Upper lobe of left lung (tissue), 6 donors: Measurements from ENCODE around the gene GREB1L. TPM values are rescaled to one million over a fixed set of nuclear protein-coding genes. Genes with fewer than 3 reads are reported as not detected.

ENCODE experiments used
- ATAC-seq, 2 donors: fragments of 200-7000 bp; cut with Tn5 transposase; one replicate each; pipeline ENCODE4 v1.9.1; 2022; ENCODE audit warnings: mild to moderate bottlenecking in 2 of 2, moderate library complexity in 2 of 2; ENCODE audit not compliant: low FRiP score in 2 of 2
- DNase-seq, 2 donors: peaks; one replicate each; pipeline ENCODE4 v3.0.0-alpha.2; 2019 to 2020
- H3K27ac ChIP-seq, 4 donors: fragments of 200-600 bp; sonication (generic); one replicate each; pipeline ENCODE4 v1.5.1; 2016 to 2019
- H3K27me3 ChIP-seq, 4 donors: fragments of 200-600 bp; sonication (generic); one replicate each; pipeline ENCODE4 v1.5.1; 2017 to 2019
- H3K36me3 ChIP-seq, 4 donors: fragments of 200-600 bp; sonication (generic); one replicate each; pipeline ENCODE4 v1.5.1; 2016 to 2019
- H3K4me1 ChIP-seq, 4 donors: fragments of 200-600 bp; sonication (generic); one replicate each; pipeline ENCODE4 v1.5.1; 2018 to 2019
- H3K4me3 ChIP-seq, 4 donors: fragments of 200-600 bp; sonication (generic); one replicate each; pipeline ENCODE4 v1.5.1; 2017 to 2019; ENCODE audit warnings: mild to moderate bottlenecking in 2 of 4, moderate library complexity in 1 of 4
- H3K9me3 ChIP-seq, 4 donors: fragments of 200-600 bp; sonication (generic); one replicate each; pipeline ENCODE4 v1.5.1; 2018 to 2019
- EP300 ChIP-seq, 4 donors: sonication (generic); formaldehyde crosslinking; IDR thresholded peaks; one replicate each; pipeline ENCODE4 v1.5.1; 2017; ENCODE audit warnings: antibody characterized with exemption in 4 of 4, control low read depth in 2 of 4
- POLR2A ChIP-seq, 4 donors: fragments of 450-650 bp; IDR thresholded peaks; one replicate each; pipeline ENCODE4 v1.5.1; 2016 to 2017; ENCODE audit warnings: antibody characterized with exemption in 4 of 4, mild to moderate bottlenecking in 2 of 4
- POLR2AphosphoS5 ChIP-seq, 2 donors: sonication (generic); formaldehyde crosslinking; IDR thresholded peaks; one replicate each; pipeline ENCODE4 v1.5.1; 2017; ENCODE audit warnings: antibody characterized with exemption in 2 of 2
- WGBS, 2 donors: methylation state at CpG; one replicate each; pipeline ENCODE4 v1.1.5; 2017 to 2018; 5-methylcytosine and 5-hydroxymethylcytosine counted together
- total RNA-seq, 6 donors: library from RNA; depleted of rRNA in 4 of 6; stranded (reverse); fragments of >200 nt in 4 of 6; gene quantifications; one replicate each; pipeline versions ENCODE4 v1.1.0 to v1.2.1, GENCODE V29; 2016 to 2021
- TF ChIP-seq, protein P1 (sequence below), 6 experiments: fragments of 450-650 bp in 4 of 6; fragments of 200-600 bp in 2 of 6; sonication (generic) in 2 of 6; IDR thresholded peaks; one replicate each; pipeline ENCODE4 v1.5.1; 2016 to 2019; ENCODE audit warnings: antibody characterized with exemption in 6 of 6
- donor health status: DM: no; HTN: no; CAD: no; lungs with moderate emphysema.
- donor health status: DM: no; HTN: yes; CAD: no; lungs with severe emphysema.

Gene GREB1L
- total RNA-seq, 6 donors from 2014 or later, result under 0.01 to 2.0 (median 0.44) TPM

DNA sequence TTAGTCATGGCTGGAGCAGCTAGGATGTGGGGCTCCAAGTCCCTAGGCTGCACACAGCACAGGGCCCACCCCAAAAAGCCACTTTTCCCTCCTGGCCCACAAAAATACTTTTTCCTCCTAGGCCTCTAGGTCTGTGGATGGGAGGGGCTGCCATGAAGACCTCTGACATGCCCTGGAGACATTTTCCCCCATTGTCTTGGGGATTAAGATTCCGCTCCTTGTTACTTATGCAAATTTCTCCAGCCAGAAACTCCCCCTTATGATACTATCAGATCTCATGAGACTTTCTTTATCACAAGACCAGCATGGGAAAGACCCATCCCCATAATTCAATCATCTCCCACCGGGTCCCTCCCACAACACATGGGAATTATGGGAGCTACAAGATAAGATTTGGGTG, 232.6 kb downstream of the GREB1L start:
- no peak for TF ChIP-seq EP300 (IDR thresholded peaks at IDR 0.05)
- TF ChIP-seq POLR2AphosphoS5 (IDR thresholded peaks at IDR 0.05), result no peak
- TF ChIP-seq, protein P1, sequence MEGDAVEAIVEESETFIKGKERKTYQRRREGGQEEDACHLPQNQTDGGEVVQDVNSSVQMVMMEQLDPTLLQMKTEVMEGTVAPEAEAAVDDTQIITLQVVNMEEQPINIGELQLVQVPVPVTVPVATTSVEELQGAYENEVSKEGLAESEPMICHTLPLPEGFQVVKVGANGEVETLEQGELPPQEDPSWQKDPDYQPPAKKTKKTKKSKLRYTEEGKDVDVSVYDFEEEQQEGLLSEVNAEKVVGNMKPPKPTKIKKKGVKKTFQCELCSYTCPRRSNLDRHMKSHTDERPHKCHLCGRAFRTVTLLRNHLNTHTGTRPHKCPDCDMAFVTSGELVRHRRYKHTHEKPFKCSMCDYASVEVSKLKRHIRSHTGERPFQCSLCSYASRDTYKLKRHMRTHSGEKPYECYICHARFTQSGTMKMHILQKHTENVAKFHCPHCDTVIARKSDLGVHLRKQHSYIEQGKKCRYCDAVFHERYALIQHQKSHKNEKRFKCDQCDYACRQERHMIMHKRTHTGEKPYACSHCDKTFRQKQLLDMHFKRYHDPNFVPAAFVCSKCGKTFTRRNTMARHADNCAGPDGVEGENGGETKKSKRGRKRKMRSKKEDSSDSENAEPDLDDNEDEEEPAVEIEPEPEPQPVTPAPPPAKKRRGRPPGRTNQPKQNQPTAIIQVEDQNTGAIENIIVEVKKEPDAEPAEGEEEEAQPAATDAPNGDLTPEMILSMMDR (IDR thresholded peaks at IDR 0.05), result no peak
- no peak for TF ChIP-seq POLR2A (IDR thresholded peaks at IDR 0.05)
- no peaks in the 10 kb centered on the region for H3K9me3 ChIP-seq
- no peak overlapping the region for H3K4me3 ChIP-seq
- H3K4me1 ChIP-seq, result no peaks in the 10 kb centered on the region
- ATAC-seq (no peak), DNase-seq (no peak)
- H3K27ac ChIP-seq, result no peak overlapping the region
- no peaks in the 10 kb centered on the region for H3K27me3 ChIP-seq
- 88 to 96% methylated on average over 2 of the region's 2 CpGs for whole genome bisulfite sequencing, 2 donors
- H3K36me3 ChIP-seq, result no peaks in the 10 kb centered on the region

DNA sequence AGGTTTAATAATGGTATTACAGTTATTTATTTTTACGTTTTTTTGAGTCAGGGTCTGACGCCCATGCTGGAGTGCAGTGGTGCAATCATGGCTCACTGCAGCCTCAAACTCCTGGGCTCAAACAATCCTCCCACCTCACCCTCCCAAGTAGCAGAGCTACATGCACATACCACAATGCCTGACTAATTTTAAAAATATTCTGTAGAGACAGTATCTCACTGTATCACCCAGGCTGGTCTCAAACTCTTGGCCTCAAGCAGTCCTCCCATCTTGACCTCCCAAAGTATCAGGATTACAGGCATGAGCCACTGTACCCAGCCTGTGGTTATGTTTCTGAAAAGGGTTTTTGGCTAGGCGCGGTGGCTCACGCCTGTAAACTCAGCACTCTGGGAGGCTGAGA, 237.7 kb downstream of the GREB1L start:
- no peak for ATAC-seq

DNA sequence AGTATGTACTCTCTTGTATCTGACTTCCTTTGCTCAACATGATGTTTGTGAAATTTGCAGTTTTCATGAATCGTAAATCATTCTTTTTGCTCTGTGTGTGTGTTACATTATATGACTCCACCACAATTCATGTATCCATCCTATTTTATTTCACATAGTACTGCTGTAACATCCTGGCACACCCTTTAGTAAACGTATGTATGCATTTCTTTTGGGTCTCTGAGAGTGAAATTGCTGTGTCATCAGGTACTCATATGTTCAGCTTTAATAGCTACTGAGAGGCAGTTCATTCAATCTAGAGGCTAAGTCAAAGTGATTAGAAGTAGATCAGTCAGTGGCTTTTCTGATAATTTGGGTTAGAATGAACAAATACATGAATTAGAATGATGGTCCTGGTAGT, 239.7 kb downstream of the GREB1L start:
- no peaks in the 10 kb centered on the region for H3K9me3 ChIP-seq
- no peaks in the 10 kb centered on the region for H3K27me3 ChIP-seq
- H3K27ac ChIP-seq, result no peak overlapping the region
- DNase-seq (no peak), ATAC-seq (no peak)
- no peaks in the 10 kb centered on the region for H3K4me1 ChIP-seq
- no peaks in the 10 kb centered on the region for H3K36me3 ChIP-seq
- no peak overlapping the region for H3K4me3 ChIP-seq
- TF ChIP-seq POLR2A (IDR thresholded peaks at IDR 0.05) (no peak), POLR2AphosphoS5 (IDR thresholded peaks at IDR 0.05) (no peak), EP300 (IDR thresholded peaks at IDR 0.05) (no peak)
- TF ChIP-seq, protein P1 (IDR thresholded peaks at IDR 0.05), result no peak
- 70 to 73% methylated on average over 2 of the region's 2 CpGs for whole genome bisulfite sequencing, 2 donors

More for the DNA sequence above, 237.7 kb downstream of the GREB1L start:
- TF ChIP-seq POLR2AphosphoS5 (IDR thresholded peaks at IDR 0.05), result no peak
- TF ChIP-seq, protein P1 (IDR thresholded peaks at IDR 0.05), result no peak
- no peak for TF ChIP-seq EP300 (IDR thresholded peaks at IDR 0.05)
- H3K4me3 ChIP-seq, result no peak overlapping the region
- no peaks in the 10 kb centered on the region for H3K9me3 ChIP-seq
- H3K27me3 ChIP-seq, result no peaks in the 10 kb centered on the region
- 87 to 93% methylated on average over 5 of the region's 5 CpGs for WGBS, 2 donors
- no peaks in the 10 kb centered on the region for H3K36me3 ChIP-seq
- H3K4me1 ChIP-seq, result no peaks in the 10 kb centered on the region
- DNase-seq, result no peak
- no peak overlapping the region for H3K27ac ChIP-seq

DNA sequence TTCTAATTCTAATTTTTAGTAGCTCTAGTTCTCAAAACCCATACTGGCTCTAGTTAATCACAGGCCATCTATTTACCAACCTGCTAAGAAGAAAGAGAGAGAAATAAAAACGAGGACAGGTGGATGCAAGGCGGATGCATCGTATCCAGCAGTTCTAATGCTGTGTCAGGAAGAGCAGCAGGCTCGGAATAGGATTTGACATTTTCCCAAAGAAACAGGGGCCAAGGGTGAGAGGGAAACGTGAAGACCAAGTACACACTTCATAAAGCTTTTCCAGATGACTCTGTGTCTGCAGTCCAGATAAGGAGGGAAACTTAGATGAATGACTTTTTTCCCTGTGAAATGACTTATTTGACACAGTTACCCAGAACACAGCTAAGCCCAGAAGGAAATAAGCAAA, 241.0 kb downstream of the GREB1L start:
- Histone ChIP-seq H3K36me3 (no peaks in the 10 kb centered on the region), H3K4me1 (no peaks in the 10 kb centered on the region), H3K27me3 (no peaks in the 10 kb centered on the region), H3K9me3 (no peaks in the 10 kb centered on the region), H3K27ac (no peak overlapping the region), H3K4me3 (no peak overlapping the region)
- no peak for DNase-seq
- no peak for ATAC-seq
- WGBS, 2 donors, result 81 to 84% methylated on average over 5 of the region's 5 CpGs
- TF ChIP-seq POLR2AphosphoS5 (IDR thresholded peaks at IDR 0.05) (no peak), EP300 (IDR thresholded peaks at IDR 0.05) (no peak)

DNA sequence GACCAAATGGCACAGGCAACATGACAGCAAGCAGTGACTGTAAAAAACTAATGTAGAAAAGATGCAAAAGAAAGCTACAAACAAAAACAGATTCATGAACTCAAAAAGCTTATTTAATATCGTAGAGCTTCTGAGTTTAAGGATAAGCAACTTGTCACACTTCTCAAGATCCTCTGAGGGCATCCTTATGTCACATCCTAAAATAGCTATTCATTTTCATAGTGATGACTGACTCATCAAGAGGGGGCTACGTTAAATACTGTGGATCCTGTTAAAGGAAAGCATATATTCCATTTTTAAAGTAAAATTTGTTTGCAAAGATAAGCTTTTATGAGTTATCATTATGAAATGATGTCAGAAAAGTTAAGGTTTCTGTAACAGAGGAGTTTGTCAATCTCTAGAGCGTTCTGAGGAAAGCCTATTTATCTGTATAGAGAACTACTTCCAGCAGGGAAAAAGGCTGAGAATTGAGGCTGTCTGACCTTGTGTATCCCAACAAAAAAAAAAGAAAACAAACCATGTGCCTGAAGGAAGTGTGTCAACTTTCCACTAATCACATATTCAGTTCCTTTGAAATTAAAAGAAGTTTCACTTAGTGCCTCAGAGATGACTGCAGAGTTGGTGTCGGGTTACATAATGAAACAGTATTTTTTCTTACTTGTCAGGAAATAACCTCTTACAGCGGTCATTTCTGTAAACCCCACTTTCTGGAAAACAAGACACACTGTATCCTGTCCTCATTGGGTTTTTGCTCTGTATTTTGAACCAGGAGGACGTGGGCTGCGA, 243.0 kb downstream of the GREB1L start:
- Histone ChIP-seq H3K4me1 (no peaks in the 10 kb centered on the region), H3K36me3 (no peaks in the 10 kb centered on the region), H3K4me3 (no peak overlapping the region), H3K27ac (no peak overlapping the region), H3K9me3 (no peaks in the 10 kb centered on the region), H3K27me3 (no peaks in the 10 kb centered on the region)
- WGBS, 2 donors, result 71% methylated on average over 7 of the region's 7 CpGs
- ATAC-seq (no peak), DNase-seq (no peak)
- TF ChIP-seq POLR2A (IDR thresholded peaks at IDR 0.05), result no peak
- TF ChIP-seq, protein P1 (IDR thresholded peaks at IDR 0.05), result no peak
